Breast epithelium (tissue), 3 donors: ENCODE measurements around the gene ZNF444.

Source experiments
- CTCF ChIP-seq, 3 donors: fragments of 450-650 bp; IDR thresholded peaks; one replicate each; pipeline ENCODE4 v1.5.1; 2016 to 2017; ENCODE audit warnings: antibody characterized with exemption in 3 of 3, mild to moderate bottlenecking in 3 of 3, moderate library complexity in 3 of 3
- POLR2A ChIP-seq: fragments of 450-650 bp; IDR thresholded peaks from one replicate; pipeline ENCODE4 v1.6.1; 2016; ENCODE audit warnings: antibody characterized with exemption, mild to moderate bottlenecking, moderate library complexity

- TF ChIP-seq POLR2A (no peak), CTCF (IDR thresholded peaks at IDR 0.05) (no peak)
Measured at GRCh38 chr19:56191711-56192110, 50.6 kb downstream of the ZNF444 start.
